Astrocyte of the spinal cord (primary cell): ENCODE results near the gene RABGEF1.

Experiments
- DNase-seq: peaks from one replicate; pipeline ENCODE4 v3.0.0; 2011; ENCODE audit warnings: low read depth, low spot score
- H3K4me3 ChIP-seq: 2 replicates; pipeline ENCODE4 v1.5.1; 2011; ENCODE audit warnings: low read depth, mild to moderate bottlenecking, low read length, moderate library complexity
- CTCF ChIP-seq: IDR thresholded peaks from 2 replicates; pipeline ENCODE4 v1.5.1; 2012; ENCODE audit warnings: low read depth, mild to moderate bottlenecking, low read length, inconsistent platforms
- in situ Hi-C: cut with HindIII; loops from 2 replicates; pipeline ENCODE4 v1.10.0; 2017; ENCODE audit warnings: low sequenced_read_pairs

RABGEF1 gene

DNA sequence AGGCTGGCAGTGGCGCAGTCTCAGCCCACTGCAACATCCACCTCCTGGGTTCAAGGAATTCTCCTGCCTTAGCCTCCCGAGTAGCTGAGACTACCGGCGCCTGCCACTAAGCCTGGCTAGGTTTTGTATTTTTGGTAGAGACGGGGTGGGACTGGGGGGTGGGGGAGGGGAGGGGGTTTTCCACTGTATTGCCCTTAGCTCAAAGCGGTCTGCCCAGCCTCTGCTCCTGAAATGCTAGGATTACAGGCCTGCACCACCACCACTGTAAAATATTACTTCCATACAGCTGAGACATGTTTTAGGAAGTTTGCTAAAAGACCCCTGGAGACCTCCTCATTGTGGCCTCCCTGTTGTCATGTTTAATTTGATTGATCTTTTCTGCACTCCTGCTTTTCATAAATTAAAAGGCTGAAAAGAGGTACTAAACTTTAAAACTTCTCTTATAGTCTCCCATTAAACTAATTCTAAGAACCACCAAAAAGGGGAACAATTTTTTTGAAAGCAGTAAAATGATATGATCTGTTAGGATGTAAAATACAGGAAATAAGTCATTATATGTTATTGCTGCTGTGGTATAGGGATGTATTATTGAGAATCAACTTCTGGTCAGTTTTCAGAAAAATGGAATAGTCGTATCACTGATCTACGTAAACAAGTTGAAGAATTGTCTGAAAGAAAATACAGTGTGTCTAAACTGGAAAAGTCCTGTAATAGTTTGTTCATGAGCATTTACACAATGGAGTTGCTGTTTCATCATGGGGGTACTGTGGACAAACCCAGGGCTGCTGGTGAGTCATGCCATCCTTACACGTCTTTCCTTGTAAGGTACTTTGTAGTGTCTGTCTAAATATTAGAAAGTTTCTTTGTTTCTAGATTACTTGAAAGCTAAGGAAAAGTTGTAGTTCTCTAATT, 107.6 kb downstream of the RABGEF1 start:
- TF ChIP-seq CTCF: no peak
- no peak overlapping the region for H3K4me3 ChIP-seq
- peak; percentile 68 for DNase-seq
- in situ Hi-C loops: no loop called here

- no peak for TF ChIP-seq CTCF
- no peak overlapping the region for H3K4me3 ChIP-seq
- no peak for DNase-seq
- in situ Hi-C loops: no loop called here
These were observed 118.8 kb downstream of the RABGEF1 start for GRCh38 chr7:66859339-66859738.

DNA sequence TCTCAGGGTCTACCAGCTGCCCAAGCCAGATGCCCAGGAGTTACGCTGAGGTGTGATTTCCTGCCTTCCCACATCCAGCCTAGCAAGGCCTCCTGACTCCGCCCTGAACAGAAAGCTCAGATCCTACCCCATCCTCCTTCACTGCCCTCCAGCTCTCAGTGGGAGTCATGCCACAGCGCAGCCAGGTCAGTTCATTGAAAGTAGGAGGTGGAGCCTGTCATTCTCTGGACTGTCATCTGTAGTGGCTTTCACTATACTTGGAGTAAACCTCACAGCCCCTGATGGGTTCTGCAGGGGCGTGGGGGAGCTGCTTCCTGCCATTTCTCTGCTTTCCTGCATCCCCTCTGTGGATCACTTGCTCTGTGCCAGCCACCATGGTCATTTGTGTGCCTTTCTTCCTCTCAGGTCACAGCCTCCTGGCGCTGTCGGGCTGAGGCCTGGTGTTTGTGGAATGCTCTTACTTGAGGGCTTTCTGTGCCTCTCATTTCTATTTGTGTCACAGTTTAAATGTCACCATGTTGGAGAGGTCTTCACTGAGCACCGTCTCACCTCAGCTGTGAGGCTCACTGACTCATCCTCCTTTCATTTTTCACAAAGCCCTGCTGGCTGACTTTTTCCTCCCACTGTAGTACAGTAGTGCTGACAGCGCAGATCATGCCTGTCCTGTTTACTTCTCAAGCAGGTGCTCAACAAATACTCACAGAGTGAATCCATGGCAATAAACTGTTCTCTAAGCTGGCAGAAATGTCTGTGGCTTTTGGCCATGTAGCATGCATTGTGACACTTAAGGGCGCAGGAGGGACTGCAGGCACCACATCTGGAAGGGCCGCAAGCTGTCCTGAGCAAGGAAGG, 119.5 kb downstream of the RABGEF1 start:
- in situ Hi-C loops: no loop called here
- no peak for DNase-seq
- TF ChIP-seq CTCF: no peak
- no peak overlapping the region for H3K4me3 ChIP-seq

GRCh38 chr7:66860767-66861166, 120.2 kb downstream of the RABGEF1 start:
- in situ Hi-C loops: no loop called here
- no peak for TF ChIP-seq CTCF

More at GRCh38 chr7:66860767-66861166, 120.2 kb downstream of the RABGEF1 start:
- no peak overlapping the region for H3K4me3 ChIP-seq
- DNase-seq: no peak
